ENCODE results near the gene ACSL3.

DNA sequence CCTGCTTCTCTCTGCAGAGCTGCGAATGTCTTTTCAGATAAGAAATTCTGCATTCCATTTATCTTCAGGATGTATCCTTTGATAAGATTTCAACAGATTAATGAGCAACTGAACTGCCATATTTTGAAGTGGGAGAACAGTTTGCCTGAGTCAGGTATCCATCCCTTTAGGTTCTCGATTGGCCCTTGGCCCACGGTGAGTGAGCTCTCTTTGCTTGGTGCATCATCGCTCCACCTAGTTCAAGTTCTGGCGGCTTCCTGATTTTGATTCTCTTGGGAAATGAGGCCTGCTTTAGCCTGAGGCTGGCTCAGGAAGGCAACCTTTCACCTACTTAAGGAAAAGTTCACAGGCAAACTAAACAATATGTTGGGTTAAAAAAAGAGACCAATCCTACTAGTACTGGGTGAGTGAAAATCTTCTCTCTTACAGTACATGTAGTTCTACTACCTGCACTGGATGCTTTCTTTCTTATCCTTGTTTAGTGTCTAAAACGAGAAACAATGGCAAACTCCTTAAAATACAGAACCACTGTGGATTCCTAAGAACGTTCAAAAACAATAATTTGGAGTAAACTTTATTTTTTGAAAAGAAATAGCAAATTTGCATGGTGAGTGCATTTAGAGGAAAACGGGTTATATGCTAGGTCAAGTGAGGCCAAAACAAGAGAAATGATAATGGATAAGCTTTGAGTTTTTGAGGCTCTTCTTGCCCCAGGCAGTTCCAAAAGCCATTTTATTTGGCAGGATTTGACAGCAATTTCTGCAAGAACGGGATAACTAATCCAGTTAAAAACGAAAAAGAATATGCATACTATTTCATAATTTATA lies 837 bp upstream of the ACSL3 start:
- TF ChIP-seq CTCF (IDR thresholded peaks at IDR 0.05; ENCODE audit: low read depth, low read length, poor library complexity, severe bottlenecking) = no peak
- TF ChIP-seq EZH2phosphoT487 (IDR thresholded peaks at IDR 0.05; ENCODE audit: borderline replicate concordance, low read length) = no peak

Data from DOHH2 (cell line).